Activated T-helper 1 cell treated with anti-CD3 and anti-CD28 coated beads, Interleukin-12 subunit alpha, Interleukin-12 subunit beta, Interleukin-2, Interleukin-4 antibody, amounts not matched to agents 30 ng/mL and 10 ng/mL and 1 ng/mL, durations not matched to agents 14 hours and 24 hours and 36 hours (primary cell): ENCODE results near the gene EREG. TPM values are rescaled to one million over a fixed set of nuclear protein-coding genes. Genes with fewer than 3 reads are reported as not detected.

Experiments used
- DNase-seq: peaks from one replicate; pipeline ENCODE4 v3.0.0; 2021; ENCODE audit warnings: low spot score
- H3K27ac Mint-ChIP-seq: one replicate; pipeline ENCODE4 v1.8.0; 2021; ENCODE audit warnings: mild to moderate bottlenecking, mixed read lengths
- H3K27me3 Mint-ChIP-seq: one replicate; pipeline ENCODE4 v1.8.0; 2022; ENCODE audit warnings: mild to moderate bottlenecking, moderate library complexity, mixed read lengths; ENCODE audit not compliant: insufficient read depth
- H3K36me3 Mint-ChIP-seq: one replicate; pipeline ENCODE4 v1.8.0; 2021; ENCODE audit warnings: low read depth, mixed read lengths
- H3K4me1 Mint-ChIP-seq: one replicate; pipeline ENCODE4 v1.8.0; 2021; ENCODE audit warnings: low read depth, mixed read lengths
- H3K4me3 Mint-ChIP-seq: one replicate; pipeline ENCODE4 v1.8.0; 2021; ENCODE audit warnings: mild to moderate bottlenecking, moderate library complexity, mixed read lengths
- H3K9me3 Mint-ChIP-seq: one replicate; pipeline ENCODE4 v1.8.0; 2021; ENCODE audit warnings: mixed read lengths
- intact Hi-C: fragments of 100-400 bp; cut with micrococcal nuclease; formaldehyde crosslinking; loops from one replicate; pipeline ENCODE4 v1.15.1; 2024
- total RNA-seq: library from RNA; stranded (reverse); gene quantifications from 2 replicates; pipeline ENCODE4 v1.2.3, GENCODE V29; 2022

Gene EREG
- total RNA-seq, 1 donor from 2014 or later = not detected

- DNase-seq = no peak
- no peaks in the 10 kb centered on the region for H3K9me3 Mint-ChIP-seq
- peaks cover 11% of the 10 kb centered on the region for H3K27me3 Mint-ChIP-seq
- H3K4me3 Mint-ChIP-seq = no peak overlapping the region
- H3K27ac Mint-ChIP-seq = no peak overlapping the region
- intact Hi-C loops = no loop called here
- peaks cover 8% of the 10 kb centered on the region for H3K4me1 Mint-ChIP-seq
- H3K36me3 Mint-ChIP-seq = no peaks in the 10 kb centered on the region
Observed at GRCh38 chr4:74400395-74400794, 35.5 kb downstream of the EREG start.

GRCh38 chr4:74402692-74403456 is 37.9 kb downstream of the EREG start:
- intact Hi-C loops = no loop called here
- Mint-ChIP-seq H3K27me3 (peaks cover 11% of the 10 kb centered on the region), H3K27ac (no peak overlapping the region), H3K4me3 (no peak overlapping the region), H3K36me3 (no peaks in the 10 kb centered on the region), H3K4me1 (peaks cover 8% of the 10 kb centered on the region), H3K9me3 (no peaks in the 10 kb centered on the region)
- no peak for DNase-seq

GRCh38 chr4:74407891-74408290 is 42.9 kb downstream of the EREG start:
- intact Hi-C loops = no loop called here
- peaks cover 5% of the 10 kb centered on the region for H3K27me3 Mint-ChIP-seq
- no peak overlapping the region for H3K4me3 Mint-ChIP-seq
- no peaks in the 10 kb centered on the region for H3K36me3 Mint-ChIP-seq
- no peak overlapping the region for H3K27ac Mint-ChIP-seq
- H3K9me3 Mint-ChIP-seq = no peaks in the 10 kb centered on the region
- no peaks in the 10 kb centered on the region for H3K4me1 Mint-ChIP-seq
- no peak for DNase-seq

GRCh38 chr4:74408639-74409038 is 43.7 kb downstream of the EREG start:
- no peaks in the 10 kb centered on the region for H3K9me3 Mint-ChIP-seq
- H3K36me3 Mint-ChIP-seq = no peaks in the 10 kb centered on the region
- intact Hi-C loops = no loop called here
- DNase-seq = no peak
- H3K4me3 Mint-ChIP-seq = no peak overlapping the region
- no peaks in the 10 kb centered on the region for H3K4me1 Mint-ChIP-seq
- no peak overlapping the region for H3K27ac Mint-ChIP-seq
- H3K27me3 Mint-ChIP-seq = peaks cover 3% of the 10 kb centered on the region

GRCh38 chr4:74410272-74410671 is 45.3 kb downstream of the EREG start:
- Mint-ChIP-seq H3K27ac (no peak overlapping the region), H3K4me3 (no peak overlapping the region), H3K27me3 (peaks cover 5% of the 10 kb centered on the region), H3K4me1 (no peaks in the 10 kb centered on the region), H3K9me3 (no peaks in the 10 kb centered on the region), H3K36me3 (no peaks in the 10 kb centered on the region)
- no peak for DNase-seq
- intact Hi-C loops = no loop called here

GRCh38 chr4:74412225-74412624 is 47.3 kb downstream of the EREG start:
- Mint-ChIP-seq H3K27ac (no peak overlapping the region), H3K4me3 (no peak overlapping the region), H3K4me1 (no peaks in the 10 kb centered on the region), H3K9me3 (no peaks in the 10 kb centered on the region), H3K36me3 (no peaks in the 10 kb centered on the region), H3K27me3 (peaks cover 5% of the 10 kb centered on the region)
- no peak for DNase-seq
- intact Hi-C loops = no loop called here

GRCh38 chr4:74413265-74413664 is 48.3 kb downstream of the EREG start:
- Mint-ChIP-seq H3K36me3 (no peaks in the 10 kb centered on the region), H3K27ac (no peak overlapping the region), H3K27me3 (peaks cover 5% of the 10 kb centered on the region), H3K4me3 (no peak overlapping the region), H3K9me3 (no peaks in the 10 kb centered on the region), H3K4me1 (no peaks in the 10 kb centered on the region)
- DNase-seq = no peak
- intact Hi-C loops = no loop called here

GRCh38 chr4:74414149-74414809 is 49.3 kb downstream of the EREG start:
- Mint-ChIP-seq H3K27ac (no peak overlapping the region), H3K36me3 (no peaks in the 10 kb centered on the region), H3K4me1 (no peaks in the 10 kb centered on the region), H3K4me3 (no peak overlapping the region), H3K27me3 (peaks cover 5% of the 10 kb centered on the region), H3K9me3 (no peaks in the 10 kb centered on the region)
- no peak for DNase-seq
- intact Hi-C loops = no loop called here

- no peak overlapping the region for H3K4me3 Mint-ChIP-seq
- no peaks in the 10 kb centered on the region for H3K9me3 Mint-ChIP-seq
- intact Hi-C loops = no loop called here
- H3K27ac Mint-ChIP-seq = no peak overlapping the region
- H3K4me1 Mint-ChIP-seq = no peaks in the 10 kb centered on the region
- H3K27me3 Mint-ChIP-seq = peaks cover 5% of the 10 kb centered on the region
- H3K36me3 Mint-ChIP-seq = no peaks in the 10 kb centered on the region
- DNase-seq = no peak
Observed at GRCh38 chr4:74415602-74416300, 50.8 kb downstream of the EREG start.

- Mint-ChIP-seq H3K27me3 (peaks cover 2% of the 10 kb centered on the region), H3K9me3 (no peaks in the 10 kb centered on the region), H3K4me1 (no peaks in the 10 kb centered on the region), H3K36me3 (no peaks in the 10 kb centered on the region), H3K27ac (no peak overlapping the region), H3K4me3 (no peak overlapping the region)
- intact Hi-C loops = no loop called here
- DNase-seq = no peak
Observed at GRCh38 chr4:74418063-74418670, 53.2 kb downstream of the EREG start.

- DNase-seq = no peak
- Mint-ChIP-seq H3K4me3 (no peak overlapping the region), H3K36me3 (no peaks in the 10 kb centered on the region), H3K4me1 (no peaks in the 10 kb centered on the region), H3K27ac (no peak overlapping the region), H3K9me3 (no peaks in the 10 kb centered on the region), H3K27me3 (no peaks in the 10 kb centered on the region)
- intact Hi-C loops = no loop called here
Observed at GRCh38 chr4:74420863-74421262, 55.9 kb downstream of the EREG start.

- no peaks in the 10 kb centered on the region for H3K27me3 Mint-ChIP-seq
- no peak overlapping the region for H3K4me3 Mint-ChIP-seq
- no peaks in the 10 kb centered on the region for H3K36me3 Mint-ChIP-seq
- H3K27ac Mint-ChIP-seq = no peak overlapping the region
- intact Hi-C loops = no loop called here
- DNase-seq = no peak
- no peaks in the 10 kb centered on the region for H3K9me3 Mint-ChIP-seq
- H3K4me1 Mint-ChIP-seq = no peaks in the 10 kb centered on the region
Observed at GRCh38 chr4:74423104-74423503, 58.2 kb downstream of the EREG start.

GRCh38 chr4:74424111-74424510 is 59.2 kb downstream of the EREG start:
- no peaks in the 10 kb centered on the region for H3K4me1 Mint-ChIP-seq
- peaks cover 4% of the 10 kb centered on the region for H3K27me3 Mint-ChIP-seq
- intact Hi-C loops = no loop called here
- H3K4me3 Mint-ChIP-seq = no peak overlapping the region
- DNase-seq = no peak
- no peak overlapping the region for H3K27ac Mint-ChIP-seq
- no peaks in the 10 kb centered on the region for H3K36me3 Mint-ChIP-seq
- H3K9me3 Mint-ChIP-seq = no peaks in the 10 kb centered on the region
